Activated B cell treated with CpG ODN at 0.5 μM for 24 hours (primary cell): ENCODE measurements around the gene SOX30. TPM values are rescaled to one million over a fixed set of nuclear protein-coding genes. Genes with fewer than 3 reads are reported as not detected.

Experiments
- ATAC-seq: fragments of 200-7000 bp; cut with Tn5 transposase; one replicate; pipeline ENCODE4 v1.10.0; 2021; ENCODE audit warnings: low read depth, mild to moderate bottlenecking, moderate library complexity
- CTCF ChIA-PET: fragments of 350-600 bp; sonication (Branson Sonifier 250); formaldehyde crosslinking; loops from one replicate; lab custom pipeline; 2021; ENCODE audit warnings: antibody characterized with exemption; lab: Charles Lee
- POLR2A ChIA-PET: fragments of 350-600 bp; sonication (Branson Sonifier 250); formaldehyde crosslinking; loops from one replicate; lab custom pipeline; 2021; ENCODE audit warnings: antibody characterized with exemption; lab: Charles Lee
- DNase-seq: peaks from one replicate; pipeline ENCODE4 v3.0.0; 2022
- H3K27ac Mint-ChIP-seq: one replicate; pipeline ENCODE4 v1.8.0; 2020; ENCODE audit warnings: mixed read lengths
- H3K27me3 Mint-ChIP-seq: one replicate; pipeline ENCODE4 v1.8.0; 2021; ENCODE audit warnings: mixed read lengths
- H3K36me3 Mint-ChIP-seq: one replicate; pipeline ENCODE4 v1.8.0; 2021; ENCODE audit warnings: low read depth, mixed read lengths
- H3K4me1 Mint-ChIP-seq: one replicate; pipeline ENCODE4 v1.8.0; 2021; ENCODE audit warnings: mixed read lengths
- H3K4me3 Mint-ChIP-seq: one replicate; pipeline ENCODE4 v1.8.0; 2020; ENCODE audit warnings: mild to moderate bottlenecking, mixed read lengths
- H3K9me3 Mint-ChIP-seq: one replicate; pipeline ENCODE4 v1.8.0; 2020; ENCODE audit warnings: mixed read lengths
- CTCF ChIP-seq: fragments of 200-600 bp; IDR thresholded peaks from one replicate; pipeline ENCODE4 v1.8.0; 2022; ENCODE audit warnings: antibody characterized with exemption, mild to moderate bottlenecking
- intact Hi-C: fragments of 100-400 bp; cut with micrococcal nuclease; formaldehyde crosslinking; loops from one replicate; pipeline ENCODE4 v1.15.1; 2024
- total RNA-seq: library from RNA; stranded (reverse); gene quantifications from 2 replicates; pipeline ENCODE4 v1.2.3, GENCODE V29; 2022

The SOX30 gene
- total RNA-seq, 1 donor from 2014 or later, result 0.47 TPM

GRCh38 chr5:157594257-157594656, 58.0 kb downstream of the SOX30 start:
- POLR2A ChIA-PET, result interaction anchor here (0.5 to 10.0 kb wide), 17 partner anchors 8 to 321 kb away, joined by 3 to 206 read pairs (median 9); partner anchors contain the start of genes ADAM19 and THG1L
- ATAC-seq, result no peak
- intact Hi-C loops, result no loop called here
- peaks cover 2% of the 10 kb centered on the region for H3K36me3 Mint-ChIP-seq
- DNase-seq, result no peak
- peak overlapping the region; percentile 93 for H3K27ac Mint-ChIP-seq
- peaks cover 84% of the 10 kb centered on the region for H3K4me1 Mint-ChIP-seq
- no peaks in the 10 kb centered on the region for H3K27me3 Mint-ChIP-seq
- no peaks in the 10 kb centered on the region for H3K9me3 Mint-ChIP-seq
- TF ChIP-seq CTCF, result no peak
- CTCF ChIA-PET, result interaction anchor here (2.0 to 3.5 kb wide), 3 partner anchors 18 to 57 kb away, joined by 6 to 9 read pairs (median 6); partner anchors contain the start of genes ADAM19 and SOX30
- peak overlapping the region; percentile 42 for H3K4me3 Mint-ChIP-seq

- Mint-ChIP-seq H3K9me3 (no peaks in the 10 kb centered on the region), H3K4me1 (peaks cover 76% of the 10 kb centered on the region), H3K36me3 (peaks cover 2% of the 10 kb centered on the region), H3K27me3 (no peaks in the 10 kb centered on the region), H3K4me3 (peak overlapping the region; percentile 71), H3K27ac (peak overlapping the region; percentile 93)
- ChIA-PET POLR2A (interaction anchor here (0.6 to 10.0 kb wide), 26 partner anchors 9 to 321 kb away, joined by 3 to 206 read pairs (median 7); partner anchors contain the start of genes ADAM19, LSM11 and THG1L), CTCF (interaction anchor here (1.0 to 2.2 kb wide), 5 partner anchors 17 to 150 kb away, joined by 4 to 6 read pairs (median 6); partner anchors contain the start of genes LSM11 and SOX30)
- intact Hi-C loops, result loop anchor here (2.0 kb wide), 1 partner anchor 58 kb away; no protein-coding TSS in a partner anchor
- no peak for DNase-seq
- ATAC-seq, result peak; percentile 11
- TF ChIP-seq CTCF, result no peak
Observed at GRCh38 chr5:157593052-157593757, 59.0 kb downstream of the SOX30 start.

- ChIA-PET POLR2A (interaction anchor here (0.7 to 10.0 kb wide), 21 partner anchors 9 to 320 kb away, joined by 3 to 206 read pairs (median 9); partner anchors contain the start of genes ADAM19, LSM11 and THG1L), CTCF (interaction anchor here (1.0 to 2.2 kb wide), 5 partner anchors 16 to 151 kb away, joined by 4 to 6 read pairs (median 6); partner anchors contain the start of genes LSM11 and SOX30)
- TF ChIP-seq CTCF, result no peak
- intact Hi-C loops, result loop anchor here (1.0 to 2.0 kb wide), 4 partner anchors 10 to 58 kb away; no protein-coding TSS in a partner anchor
- ATAC-seq (peak; percentile 18), DNase-seq (no peak)
- H3K9me3 Mint-ChIP-seq, result no peaks in the 10 kb centered on the region
- peaks cover 2% of the 10 kb centered on the region for H3K36me3 Mint-ChIP-seq
- H3K4me1 Mint-ChIP-seq, result peaks cover 70% of the 10 kb centered on the region
- H3K27me3 Mint-ChIP-seq, result no peaks in the 10 kb centered on the region
- peak overlapping the region; percentile 93 for H3K27ac Mint-ChIP-seq
- peak overlapping the region; percentile 71 for H3K4me3 Mint-ChIP-seq
Observed at GRCh38 chr5:157592594-157592993, 59.6 kb downstream of the SOX30 start.

- no peak overlapping the region for H3K4me3 Mint-ChIP-seq
- no peaks in the 10 kb centered on the region for H3K27me3 Mint-ChIP-seq
- intact Hi-C loops, result no loop called here
- POLR2A ChIA-PET, result interaction anchor here (0.7 to 10.0 kb wide), 6 partner anchors 14 to 153 kb away, joined by 5 to 206 read pairs (median 10); partner anchors contain the start of genes ADAM19 and LSM11
- peaks cover 50% of the 10 kb centered on the region for H3K4me1 Mint-ChIP-seq
- H3K36me3 Mint-ChIP-seq, result no peaks in the 10 kb centered on the region
- no peak for DNase-seq
- no peak for ATAC-seq
- H3K9me3 Mint-ChIP-seq, result no peaks in the 10 kb centered on the region
- TF ChIP-seq CTCF, result no peak
- no peak overlapping the region for H3K27ac Mint-ChIP-seq
- CTCF ChIA-PET, result no interaction called here
Observed at GRCh38 chr5:157590478-157590877, 61.8 kb downstream of the SOX30 start.

- DNase-seq (no peak), ATAC-seq (no peak)
- no peaks in the 10 kb centered on the region for H3K27me3 Mint-ChIP-seq
- peaks cover 42% of the 10 kb centered on the region for H3K4me1 Mint-ChIP-seq
- ChIA-PET POLR2A (interaction anchor here (0.5 to 7.0 kb wide), 4 partner anchors 11 to 146 kb away, joined by 4 to 54 read pairs (median 5); no protein-coding TSS in a partner anchor), CTCF (no interaction called here)
- H3K9me3 Mint-ChIP-seq, result no peaks in the 10 kb centered on the region
- no peak for TF ChIP-seq CTCF
- intact Hi-C loops, result no loop called here
- H3K36me3 Mint-ChIP-seq, result no peaks in the 10 kb centered on the region
- no peak overlapping the region for H3K4me3 Mint-ChIP-seq
- H3K27ac Mint-ChIP-seq, result no peak overlapping the region
Observed at GRCh38 chr5:157584628-157585027, 67.6 kb downstream of the SOX30 start.
